ENCODE measurements around the gene OR2A25. TPM values are rescaled to one million over a fixed set of nuclear protein-coding genes. Genes with fewer than 3 reads are reported as not detected.

OR2A25 gene
- total RNA-seq, 1 experiment from 2014 or later = 0.13 TPM

DNA sequence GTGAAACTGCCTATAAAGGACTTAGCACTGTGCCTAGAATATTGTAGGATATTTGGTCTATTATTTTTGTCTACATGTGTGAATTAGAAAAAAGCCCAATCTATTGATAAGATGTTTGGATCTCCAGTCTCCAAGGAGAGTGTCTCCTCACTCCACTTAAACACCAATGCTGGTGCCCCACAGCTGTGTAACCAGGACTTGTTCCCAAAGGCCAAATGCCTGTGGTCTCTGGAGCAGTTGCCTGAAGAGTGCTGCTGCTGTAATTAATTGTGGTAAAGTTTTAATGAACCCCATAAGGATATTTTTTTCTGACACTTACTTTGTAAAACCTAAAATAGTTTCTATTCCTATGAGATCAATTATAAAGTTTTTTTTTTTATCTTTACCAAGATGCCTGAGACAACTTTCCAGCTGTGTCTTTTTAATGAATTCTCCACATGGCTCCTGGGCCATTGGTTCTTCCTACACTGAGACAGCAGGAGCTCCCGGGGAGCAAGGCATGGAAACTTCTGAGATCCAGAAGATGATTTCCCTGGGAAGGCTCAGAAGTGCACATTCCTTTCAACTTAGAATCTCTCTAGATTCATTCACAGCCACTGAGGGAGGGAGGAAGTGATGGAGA, 32.1 kb upstream of the OR2A25 start:
- no peaks in the 10 kb centered on the region for H3K9me3 ChIP-seq (ENCODE audit: control insufficient read depth, low read depth, low read length)
- H3K9me3 Mint-ChIP-seq = no peaks in the 10 kb centered on the region
- H3T11ph ChIP-seq (ENCODE audit: low read length) = no peak overlapping the region
- no peak overlapping the region for H2BK12ac ChIP-seq (ENCODE audit: insufficient read length, low read depth, low read length)
- no peak overlapping the region for H2BK5ac ChIP-seq (ENCODE audit: insufficient read length, low read length)
- no peak overlapping the region for H3K56ac ChIP-seq (ENCODE audit: insufficient read length, low read depth, low read length)
- H2BK20ac ChIP-seq (ENCODE audit: low read depth, low read length, poor library complexity, severe bottlenecking) = no peak overlapping the region
- WGBS (ENCODE audit: extremely low coverage, insufficient read length, low lambda C conversion rate) = no CpG with 5 or more reads among the region's 1 CpG
- no peak overlapping the region for H2AK5ac ChIP-seq (ENCODE audit: insufficient read length, low read length)
- H3K27me3 Mint-ChIP-seq (ENCODE audit: low read depth) = no peaks in the 10 kb centered on the region
- DNase-seq = no peak
- H3K4me1 Mint-ChIP-seq = no peaks in the 10 kb centered on the region; a peak in 1 of 4 replicates
- H3K36me3 Mint-ChIP-seq (ENCODE audit: insufficient read depth in 1 of 3, low read depth in 3 of 3) = no peaks in the 10 kb centered on the region
- TF ChIP-seq, protein P1, sequence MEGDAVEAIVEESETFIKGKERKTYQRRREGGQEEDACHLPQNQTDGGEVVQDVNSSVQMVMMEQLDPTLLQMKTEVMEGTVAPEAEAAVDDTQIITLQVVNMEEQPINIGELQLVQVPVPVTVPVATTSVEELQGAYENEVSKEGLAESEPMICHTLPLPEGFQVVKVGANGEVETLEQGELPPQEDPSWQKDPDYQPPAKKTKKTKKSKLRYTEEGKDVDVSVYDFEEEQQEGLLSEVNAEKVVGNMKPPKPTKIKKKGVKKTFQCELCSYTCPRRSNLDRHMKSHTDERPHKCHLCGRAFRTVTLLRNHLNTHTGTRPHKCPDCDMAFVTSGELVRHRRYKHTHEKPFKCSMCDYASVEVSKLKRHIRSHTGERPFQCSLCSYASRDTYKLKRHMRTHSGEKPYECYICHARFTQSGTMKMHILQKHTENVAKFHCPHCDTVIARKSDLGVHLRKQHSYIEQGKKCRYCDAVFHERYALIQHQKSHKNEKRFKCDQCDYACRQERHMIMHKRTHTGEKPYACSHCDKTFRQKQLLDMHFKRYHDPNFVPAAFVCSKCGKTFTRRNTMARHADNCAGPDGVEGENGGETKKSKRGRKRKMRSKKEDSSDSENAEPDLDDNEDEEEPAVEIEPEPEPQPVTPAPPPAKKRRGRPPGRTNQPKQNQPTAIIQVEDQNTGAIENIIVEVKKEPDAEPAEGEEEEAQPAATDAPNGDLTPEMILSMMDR (conservative IDR thresholded peaks at IDR 0.05) = no peak
- H3K23ac ChIP-seq (ENCODE audit: insufficient read length, low read depth, low read length) = no peak overlapping the region
- no peak overlapping the region for H3K4me2 ChIP-seq (ENCODE audit: insufficient read depth, insufficient read length, low read length)
- H3K14ac ChIP-seq (ENCODE audit: insufficient read depth, low read length) = no peak overlapping the region
- H3K23me2 ChIP-seq (ENCODE audit: insufficient read length, low read depth, low read length, poor library complexity, severe bottlenecking) = no peaks in the 10 kb centered on the region
- H3K79me2 ChIP-seq (ENCODE audit: insufficient read depth, low read length) = no peaks in the 10 kb centered on the region
- H3K4ac ChIP-seq (ENCODE audit: low read depth, low read length) = no peak overlapping the region
- H4K8ac ChIP-seq (replicated peaks; ENCODE audit: insufficient read length, low read depth, low read length) = no peak overlapping the region
- no peak overlapping the region for H3K27ac Mint-ChIP-seq
- H3K27me3 ChIP-seq (ENCODE audit: insufficient read depth, low read length) = no peaks in the 10 kb centered on the region
- no peak overlapping the region for H4K5ac ChIP-seq (ENCODE audit: insufficient read length, low read depth, low read length)
- H4K20me1 ChIP-seq (ENCODE audit: control insufficient read depth, insufficient read depth, insufficient read length) = no peaks in the 10 kb centered on the region
- no peaks in the 10 kb centered on the region for H3K4me1 ChIP-seq (ENCODE audit: insufficient read depth, low read length)
- no peak overlapping the region for H2BK120ac ChIP-seq (ENCODE audit: low read depth, low read length, poor library complexity, severe bottlenecking)
- no peak overlapping the region for H2BK15ac ChIP-seq (ENCODE audit: low read depth, low read length)
- H2AFZ ChIP-seq (ENCODE audit: low read length) = no peak overlapping the region
- H4K91ac ChIP-seq (ENCODE audit: insufficient read length, low read depth, low read length) = no peak overlapping the region
- H3K27ac ChIP-seq (ENCODE audit: insufficient read length, low read depth, low read length) = no peak overlapping the region
- H3K9ac ChIP-seq (ENCODE audit: extremely low read depth, insufficient read length, low read length) = no peak overlapping the region
- no peaks in the 10 kb centered on the region for H3K79me1 ChIP-seq (ENCODE audit: insufficient read depth, low read depth, low read length, poor library complexity, severe bottlenecking)
- no peak overlapping the region for H3K18ac ChIP-seq (ENCODE audit: insufficient read length, low read depth, low read length)
- H3K4me3 Mint-ChIP-seq = no peak overlapping the region
